ENCODE results near the gene EBF3. TPM values are rescaled to one million over a fixed set of nuclear protein-coding genes. Genes with fewer than 3 reads are reported as not detected.

EBF3 gene
- total RNA-seq, 1 donor: 31.8 TPM

DNA sequence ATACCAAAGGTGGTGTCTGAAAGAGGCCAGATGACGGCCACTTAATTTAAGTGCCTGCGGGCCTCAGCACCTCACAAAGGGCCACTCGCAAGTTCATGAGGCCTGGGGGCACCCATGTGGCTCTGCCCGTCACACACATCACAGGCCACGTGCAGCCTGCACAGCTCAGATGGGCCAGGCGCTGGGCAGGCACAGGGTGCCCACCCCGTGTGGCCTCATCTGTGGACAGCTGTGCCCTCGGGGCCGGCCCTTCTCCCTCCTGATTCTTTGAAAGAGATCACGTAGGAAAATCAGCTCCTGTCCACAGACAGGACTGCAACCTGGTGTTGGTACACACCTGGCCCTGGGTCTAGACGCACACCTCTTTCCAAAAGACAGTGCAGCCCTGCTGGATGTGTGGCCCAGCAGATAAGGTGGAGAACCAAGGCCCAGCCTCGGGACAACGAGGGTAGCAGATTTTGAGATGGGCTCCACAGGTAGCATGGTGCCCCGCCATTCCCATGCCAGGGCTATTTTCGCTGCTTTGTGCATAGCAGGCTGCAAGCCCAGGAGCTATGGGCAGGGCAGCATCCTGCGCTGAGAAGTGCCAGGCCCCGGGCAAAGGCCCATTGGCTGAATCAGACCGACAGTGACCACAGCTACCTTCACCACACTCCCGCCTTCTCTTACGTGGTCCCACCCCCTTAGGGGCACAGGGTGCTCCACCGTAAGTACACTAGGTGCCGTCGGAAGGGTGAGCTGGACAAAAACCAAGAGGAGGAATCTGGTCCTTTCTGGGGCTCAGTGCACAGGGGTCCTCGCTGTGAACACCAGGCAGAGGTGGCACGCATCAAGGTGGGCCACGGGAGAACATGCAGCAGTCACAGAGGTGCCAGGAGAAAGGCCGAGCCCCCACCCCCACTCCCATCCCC, 124.5 kb downstream of the EBF3 start:
- H3K27ac ChIP-seq (ENCODE audit: low read depth, low read length): no peak overlapping the region
- H3K9me3 ChIP-seq (ENCODE audit: low read depth, low read length): no peaks in the 10 kb centered on the region
- no peaks in the 10 kb centered on the region for H3K79me2 ChIP-seq (ENCODE audit: insufficient read depth, low read length)
- no peaks in the 10 kb centered on the region for H4K20me1 ChIP-seq (ENCODE audit: insufficient read depth, low read length)
- H2AFZ ChIP-seq (ENCODE audit: low read length): no peak overlapping the region
- DNase-seq (ENCODE audit: insufficient read length, low spot score, missing footprints): peak; percentile 66
- H3K4me3 ChIP-seq (ENCODE audit: insufficient read depth, low read length): no peak overlapping the region
- H3K36me3 ChIP-seq (ENCODE audit: insufficient read depth, low read length): peaks cover 54% of the 10 kb centered on the region
- H3K4me2 ChIP-seq (ENCODE audit: insufficient read depth, low read length): no peak overlapping the region
- H3K4me1 ChIP-seq (ENCODE audit: insufficient read depth, low read length): no peaks in the 10 kb centered on the region
- H3K27me3 ChIP-seq (ENCODE audit: insufficient read depth, low read length): no peaks in the 10 kb centered on the region
- TF ChIP-seq, protein P1, sequence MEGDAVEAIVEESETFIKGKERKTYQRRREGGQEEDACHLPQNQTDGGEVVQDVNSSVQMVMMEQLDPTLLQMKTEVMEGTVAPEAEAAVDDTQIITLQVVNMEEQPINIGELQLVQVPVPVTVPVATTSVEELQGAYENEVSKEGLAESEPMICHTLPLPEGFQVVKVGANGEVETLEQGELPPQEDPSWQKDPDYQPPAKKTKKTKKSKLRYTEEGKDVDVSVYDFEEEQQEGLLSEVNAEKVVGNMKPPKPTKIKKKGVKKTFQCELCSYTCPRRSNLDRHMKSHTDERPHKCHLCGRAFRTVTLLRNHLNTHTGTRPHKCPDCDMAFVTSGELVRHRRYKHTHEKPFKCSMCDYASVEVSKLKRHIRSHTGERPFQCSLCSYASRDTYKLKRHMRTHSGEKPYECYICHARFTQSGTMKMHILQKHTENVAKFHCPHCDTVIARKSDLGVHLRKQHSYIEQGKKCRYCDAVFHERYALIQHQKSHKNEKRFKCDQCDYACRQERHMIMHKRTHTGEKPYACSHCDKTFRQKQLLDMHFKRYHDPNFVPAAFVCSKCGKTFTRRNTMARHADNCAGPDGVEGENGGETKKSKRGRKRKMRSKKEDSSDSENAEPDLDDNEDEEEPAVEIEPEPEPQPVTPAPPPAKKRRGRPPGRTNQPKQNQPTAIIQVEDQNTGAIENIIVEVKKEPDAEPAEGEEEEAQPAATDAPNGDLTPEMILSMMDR (IDR thresholded peaks at IDR 0.05; ENCODE audit: extremely low read depth, low read depth, low read length): no peak

DNA sequence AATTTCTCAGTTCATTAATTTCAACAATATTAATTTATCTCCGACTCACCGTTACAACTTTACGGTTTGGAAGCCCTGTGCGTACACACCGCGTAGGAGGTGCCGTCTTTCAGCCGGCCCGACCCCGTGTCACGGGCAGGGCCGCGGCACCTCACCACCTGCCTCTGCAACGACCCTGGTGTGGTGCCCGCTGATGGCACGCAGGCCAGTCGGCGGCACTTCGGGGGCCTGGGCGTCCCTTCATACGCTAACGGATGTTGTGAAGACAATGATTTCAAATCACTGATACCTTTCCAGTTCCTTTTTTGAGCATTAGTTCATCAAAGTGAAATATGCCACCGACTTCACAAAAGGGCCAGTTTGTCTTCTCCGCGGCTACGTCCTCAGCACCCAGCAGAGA, 125.3 kb downstream of the EBF3 start:
- no peak overlapping the region for H2AFZ ChIP-seq (ENCODE audit: low read length)
- no peaks in the 10 kb centered on the region for H3K4me1 ChIP-seq (ENCODE audit: insufficient read depth, low read length)
- H3K9me3 ChIP-seq (ENCODE audit: low read depth, low read length): no peaks in the 10 kb centered on the region
- no peaks in the 10 kb centered on the region for H4K20me1 ChIP-seq (ENCODE audit: insufficient read depth, low read length)
- no peaks in the 10 kb centered on the region for H3K79me2 ChIP-seq (ENCODE audit: insufficient read depth, low read length)
- DNase-seq (ENCODE audit: insufficient read length, low spot score, missing footprints): no peak
- TF ChIP-seq, protein P1 (IDR thresholded peaks at IDR 0.05; ENCODE audit: extremely low read depth, low read depth, low read length): no peak
- peaks cover 52% of the 10 kb centered on the region for H3K36me3 ChIP-seq (ENCODE audit: insufficient read depth, low read length)
- H3K27me3 ChIP-seq (ENCODE audit: insufficient read depth, low read length): no peaks in the 10 kb centered on the region
- H3K27ac ChIP-seq (ENCODE audit: low read depth, low read length): no peak overlapping the region
- no peak overlapping the region for H3K4me2 ChIP-seq (ENCODE audit: insufficient read depth, low read length)
- H3K4me3 ChIP-seq (ENCODE audit: insufficient read depth, low read length): no peak overlapping the region

DNA sequence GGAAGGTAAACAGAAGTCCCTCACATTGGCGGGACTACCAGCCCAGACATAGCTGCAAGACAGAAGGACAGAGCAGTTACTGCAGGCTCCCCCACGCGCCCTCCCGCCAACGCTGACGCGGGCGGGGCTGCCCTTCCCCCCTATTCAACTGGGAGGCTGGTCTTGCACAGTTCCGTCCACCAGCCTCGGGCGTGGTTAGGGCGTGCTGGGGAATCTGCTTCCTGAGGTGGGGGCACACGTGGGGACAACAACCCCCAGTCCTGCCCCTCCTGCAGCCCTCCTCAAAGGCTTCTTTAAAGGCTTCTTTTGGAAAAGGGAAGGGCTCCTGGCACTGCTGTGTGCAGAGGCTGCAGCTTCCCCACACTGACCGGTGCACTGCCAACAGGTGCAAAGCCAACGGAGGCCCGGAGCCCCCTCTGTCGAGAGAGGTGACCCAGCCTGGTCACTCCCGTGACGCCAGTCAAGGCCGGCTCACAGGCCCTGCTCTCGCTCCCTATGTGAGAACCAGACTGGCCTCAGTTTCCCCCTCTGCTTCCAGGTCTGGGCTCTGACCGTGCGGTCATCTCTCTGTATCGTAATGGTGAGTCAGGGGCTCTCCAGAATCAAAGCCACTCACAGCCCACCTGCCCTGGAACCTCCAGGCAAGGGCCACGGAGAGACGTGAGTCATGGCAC, 126.0 kb downstream of the EBF3 start:
- Histone ChIP-seq H3K4me1 (ENCODE audit: insufficient read depth, low read length) (no peaks in the 10 kb centered on the region), H3K9me3 (ENCODE audit: low read depth, low read length) (no peaks in the 10 kb centered on the region), H3K27me3 (ENCODE audit: insufficient read depth, low read length) (no peaks in the 10 kb centered on the region), H3K4me3 (ENCODE audit: insufficient read depth, low read length) (no peak overlapping the region), H3K4me2 (ENCODE audit: insufficient read depth, low read length) (no peak overlapping the region), H3K36me3 (ENCODE audit: insufficient read depth, low read length) (peaks cover 46% of the 10 kb centered on the region), H4K20me1 (ENCODE audit: insufficient read depth, low read length) (no peaks in the 10 kb centered on the region), H3K79me2 (ENCODE audit: insufficient read depth, low read length) (no peaks in the 10 kb centered on the region), H3K27ac (ENCODE audit: low read depth, low read length) (no peak overlapping the region), H2AFZ (ENCODE audit: low read length) (no peak overlapping the region)
- no peak for DNase-seq (ENCODE audit: insufficient read length, low spot score, missing footprints)
- TF ChIP-seq, protein P1 (IDR thresholded peaks at IDR 0.05; ENCODE audit: extremely low read depth, low read depth, low read length): no peak

DNA sequence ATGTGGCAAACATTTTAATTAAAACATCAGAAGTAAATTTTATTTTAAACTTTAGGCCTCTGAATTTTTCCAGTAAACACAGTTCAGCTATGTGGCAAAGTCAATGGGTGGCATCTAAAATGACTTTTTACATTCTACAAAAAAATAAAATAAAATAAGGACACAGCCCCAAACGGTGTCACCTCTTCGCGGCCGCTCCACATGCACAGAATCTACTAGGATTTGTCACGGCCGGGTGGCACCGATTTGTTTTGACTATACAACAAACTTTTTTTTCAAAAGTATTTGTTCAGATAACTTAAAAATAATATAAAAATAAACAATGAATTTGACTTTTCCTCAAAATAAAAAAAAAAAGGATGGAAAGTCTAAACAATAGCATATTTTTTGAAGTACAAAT, 127.8 kb downstream of the EBF3 start:
- Histone ChIP-seq H2AFZ (ENCODE audit: low read length) (no peak overlapping the region), H3K27me3 (ENCODE audit: insufficient read depth, low read length) (no peaks in the 10 kb centered on the region), H3K4me2 (ENCODE audit: insufficient read depth, low read length) (no peak overlapping the region), H3K36me3 (ENCODE audit: insufficient read depth, low read length) (peaks cover 32% of the 10 kb centered on the region), H3K4me3 (ENCODE audit: insufficient read depth, low read length) (no peak overlapping the region), H3K4me1 (ENCODE audit: insufficient read depth, low read length) (no peaks in the 10 kb centered on the region), H3K9me3 (ENCODE audit: low read depth, low read length) (no peaks in the 10 kb centered on the region), H4K20me1 (ENCODE audit: insufficient read depth, low read length) (no peaks in the 10 kb centered on the region), H3K79me2 (ENCODE audit: insufficient read depth, low read length) (no peaks in the 10 kb centered on the region), H3K27ac (ENCODE audit: low read depth, low read length) (no peak overlapping the region)
- TF ChIP-seq, protein P1 (IDR thresholded peaks at IDR 0.05; ENCODE audit: extremely low read depth, low read depth, low read length): no peak
- no peak for DNase-seq (ENCODE audit: insufficient read length, low spot score, missing footprints)

Data from osteoblast (primary cell).